ENCODE results near the gene UTS2R.
"Not testable (repeated sequence)": the region's sequence is repeated elsewhere in the genome, so short reads cannot be mapped to it uniquely, and the experiment has no call there.

UTS2R gene

DNA sequence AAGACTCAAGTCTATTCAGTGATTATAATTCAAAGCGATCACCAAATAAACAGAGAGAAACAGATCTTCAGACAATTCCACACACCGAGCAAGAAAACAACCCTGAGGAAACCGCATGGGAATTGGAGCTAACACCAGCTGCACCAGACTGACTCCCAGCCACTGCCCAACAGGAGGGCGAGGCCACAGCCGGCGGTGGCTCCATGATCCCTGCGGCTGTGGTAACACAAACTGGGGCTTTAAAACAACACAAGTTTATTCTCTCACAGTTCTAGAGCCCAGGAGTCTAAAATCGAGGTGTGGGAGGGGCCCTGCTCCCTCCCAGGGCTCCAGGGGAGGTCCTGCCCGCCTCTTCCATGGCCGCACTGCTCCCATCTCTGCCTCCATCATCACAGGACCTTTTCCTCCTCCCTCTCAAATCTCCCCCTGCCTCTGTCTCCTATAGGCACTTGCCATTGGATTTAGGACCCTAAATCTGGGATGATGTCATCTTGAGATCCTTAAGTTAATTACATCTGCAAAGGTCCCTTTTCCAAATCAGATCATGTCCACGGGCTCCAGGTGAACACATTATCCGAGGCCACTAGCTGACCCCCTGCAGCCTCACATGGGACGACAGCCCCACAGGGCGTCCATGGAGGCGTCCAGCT is 36.8 kb downstream of the UTS2R start:
- DNase-seq (ENCODE audit: low read depth), result no peak

DNA sequence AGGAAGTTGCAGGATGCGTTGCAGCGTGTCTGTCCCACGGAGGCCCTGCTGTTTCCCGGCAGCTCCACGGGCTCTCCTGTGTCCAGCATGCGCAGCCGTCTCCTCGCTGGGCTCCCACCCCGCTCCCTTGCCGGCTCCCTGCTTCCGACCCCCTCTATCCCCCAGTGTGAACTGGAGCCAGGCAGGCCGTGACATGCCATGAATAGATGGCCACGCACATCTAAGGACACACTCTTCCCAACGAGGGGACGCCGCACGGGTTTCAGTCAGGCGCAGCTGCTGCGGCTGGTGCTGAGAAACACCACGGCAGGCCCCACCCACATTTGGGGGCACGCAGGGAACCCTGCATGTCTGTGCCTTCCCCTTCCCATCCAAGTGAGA is 37.4 kb downstream of the UTS2R start:
- DNase-seq (ENCODE audit: low read depth), result no peak

DNA sequence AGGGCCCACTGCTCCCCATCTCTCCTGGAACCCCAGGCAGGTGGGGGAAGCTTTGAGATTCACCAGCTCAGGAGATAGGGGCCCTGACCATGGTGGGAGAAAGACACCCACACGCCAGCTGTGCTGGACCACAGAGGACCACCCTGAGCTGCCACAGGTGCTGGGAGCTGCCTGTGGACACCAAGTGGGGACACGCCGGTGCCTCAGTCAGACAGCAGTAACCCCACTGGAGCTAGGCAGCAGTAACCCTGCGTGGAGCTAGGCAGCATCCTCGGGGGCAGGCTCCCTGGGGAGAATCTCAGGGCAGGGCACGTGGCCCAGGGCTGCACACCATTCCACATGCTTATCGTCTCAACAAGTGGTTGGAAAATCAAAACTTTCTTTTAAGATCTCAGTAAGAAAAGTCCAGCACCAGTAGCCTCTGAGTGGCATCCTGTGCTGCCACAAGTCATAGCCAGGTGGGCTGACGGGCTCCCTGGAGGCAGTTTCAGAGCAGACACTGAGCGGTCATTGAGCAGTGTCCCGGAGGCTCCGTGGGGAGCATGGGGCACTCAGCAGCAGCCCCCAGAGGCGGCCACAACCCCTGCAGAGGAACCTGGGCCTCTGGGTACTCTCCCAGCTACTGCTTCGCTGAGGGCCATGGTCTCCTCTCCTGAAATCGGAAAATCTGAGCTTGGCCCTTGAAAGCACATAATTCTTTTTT is 38.6 kb downstream of the UTS2R start:
- no peak for DNase-seq (ENCODE audit: low read depth)

DNA sequence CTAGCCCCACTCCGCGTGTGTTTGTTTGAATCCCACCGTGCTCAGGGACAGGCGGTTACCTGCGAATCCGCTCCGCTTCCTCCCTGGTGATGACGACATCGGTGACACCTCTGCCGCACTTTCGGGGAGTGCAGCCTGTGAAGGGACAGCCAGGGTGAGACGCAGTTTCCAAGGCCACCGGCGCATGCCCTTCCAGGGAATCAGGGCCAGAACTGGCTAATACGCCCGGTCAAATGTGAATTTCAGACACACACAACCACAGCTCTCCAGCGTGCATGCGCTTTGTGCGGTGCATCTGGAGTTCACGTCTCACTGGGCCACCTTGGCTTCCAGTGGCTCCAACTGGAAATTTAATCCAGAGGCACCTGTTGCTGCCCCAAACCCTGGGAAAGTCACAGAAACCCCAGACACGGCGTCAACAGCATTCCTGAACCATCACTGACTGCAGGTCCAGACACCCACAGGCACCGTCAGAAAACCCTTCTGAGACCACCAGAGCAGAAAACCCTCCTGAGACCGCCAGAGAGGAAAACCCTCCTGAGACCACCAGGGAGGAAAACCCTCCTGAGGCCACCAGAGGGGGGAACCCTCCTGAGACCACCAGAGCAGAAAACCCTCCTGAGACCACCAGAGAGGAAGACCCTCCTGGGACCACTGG is 40.0 kb downstream of the UTS2R start:
- DNase-seq (ENCODE audit: low read depth), result no peak

DNA sequence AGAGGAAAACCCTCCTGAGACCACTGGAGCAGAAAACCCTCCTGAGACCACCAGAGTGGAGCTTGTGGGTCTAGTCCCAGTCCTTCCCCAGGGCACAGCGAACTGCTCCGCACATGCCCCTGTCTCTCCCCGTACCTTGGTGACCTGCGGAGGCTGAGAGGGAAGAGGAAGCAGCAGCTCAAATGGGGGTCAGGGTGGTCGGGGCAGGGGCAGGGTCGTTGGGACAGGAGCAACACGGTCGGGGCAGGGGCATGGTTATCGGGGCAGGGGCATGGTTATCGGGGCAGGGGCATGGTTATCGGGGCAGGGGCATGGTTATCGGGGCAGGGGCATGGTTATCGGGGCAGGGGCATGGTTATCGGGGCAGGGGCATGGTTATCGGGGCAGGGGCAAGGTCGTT is 40.5 kb downstream of the UTS2R start:
- DNase-seq (ENCODE audit: low read depth), result not testable (repeated sequence)

DNA sequence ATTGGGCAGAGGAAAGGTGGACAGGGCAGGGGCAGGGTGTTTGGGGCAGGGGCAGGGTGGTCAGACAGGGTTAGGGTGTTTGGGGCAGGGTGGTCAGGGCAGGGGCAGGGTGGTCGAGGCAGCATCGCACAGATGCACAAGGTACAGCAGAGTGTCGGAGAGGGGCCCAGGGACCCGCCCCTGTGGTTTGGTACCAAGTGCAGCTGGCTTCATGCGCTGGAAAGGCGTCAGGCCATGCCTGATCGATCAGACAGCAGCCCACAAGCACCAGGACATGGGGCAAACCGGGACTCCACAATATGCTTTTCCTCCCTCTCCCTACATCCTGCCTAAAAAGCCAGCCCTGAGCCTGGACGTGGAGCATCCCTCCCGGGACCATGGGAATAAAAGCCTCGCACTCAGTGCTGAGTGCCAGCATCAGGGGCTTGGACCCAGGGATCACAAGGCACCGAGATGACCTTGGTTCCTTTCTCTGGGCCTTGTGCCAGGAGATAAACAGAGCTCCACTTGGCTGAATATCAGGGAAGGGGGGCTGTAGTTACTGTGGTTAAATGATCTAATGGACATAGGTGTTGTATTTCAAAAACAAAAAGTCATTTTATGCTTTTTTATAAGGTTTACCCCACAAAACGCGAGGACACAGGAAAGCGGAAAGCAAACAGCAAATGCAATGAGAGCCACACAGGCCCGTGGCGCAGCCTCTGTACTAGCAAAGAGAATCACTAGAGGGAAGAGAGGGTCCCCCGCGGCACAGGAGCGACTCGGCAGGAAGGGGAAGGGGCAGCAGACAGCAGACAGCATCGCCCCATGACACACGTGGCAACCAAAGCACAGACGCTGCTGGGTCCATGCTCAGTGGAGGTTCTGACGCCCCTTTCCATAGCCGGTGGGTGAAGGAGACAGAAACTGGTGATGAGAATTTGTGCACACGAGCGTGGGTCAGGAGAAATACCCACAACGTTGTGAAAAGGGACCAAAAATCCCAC is 41.3 kb downstream of the UTS2R start:
- DNase-seq (ENCODE audit: low read depth), result no peak

DNA sequence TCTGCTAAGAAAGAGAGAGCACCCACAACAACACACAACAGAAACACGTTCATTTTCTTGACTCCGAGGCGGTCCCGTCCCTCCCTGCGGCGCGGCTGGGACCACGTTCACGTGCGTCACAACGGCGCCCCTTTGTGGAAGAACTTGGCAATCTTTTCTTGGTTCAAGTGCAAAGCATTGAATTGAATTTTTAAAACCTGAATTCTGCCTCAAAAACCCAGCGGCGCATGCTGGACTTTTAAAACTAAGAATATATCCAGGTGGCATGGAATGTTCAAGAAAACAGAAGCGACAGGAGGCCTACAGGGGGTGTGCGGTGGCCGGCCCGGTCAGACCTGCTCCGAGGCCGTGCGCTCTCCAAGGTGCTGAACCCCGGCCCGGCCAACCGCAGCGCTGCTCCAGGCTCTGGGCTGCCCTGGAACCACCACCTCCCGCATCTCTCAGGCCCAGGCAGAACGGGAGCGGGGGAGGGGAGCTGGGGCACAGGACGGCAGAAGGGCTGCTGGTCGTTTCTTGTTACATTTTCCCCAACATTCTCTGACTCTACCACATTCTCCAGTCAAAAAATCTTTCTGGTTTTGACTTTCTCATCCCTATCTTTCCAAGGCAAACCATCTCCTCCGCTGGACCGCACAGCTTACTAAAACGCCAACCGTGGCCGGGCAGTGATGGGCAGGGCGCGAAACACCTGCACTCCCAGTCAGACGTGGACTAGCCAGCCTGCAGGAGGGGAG is 43.1 kb downstream of the UTS2R start:
- peak; percentile 64 for DNase-seq (ENCODE audit: low read depth)

DNA sequence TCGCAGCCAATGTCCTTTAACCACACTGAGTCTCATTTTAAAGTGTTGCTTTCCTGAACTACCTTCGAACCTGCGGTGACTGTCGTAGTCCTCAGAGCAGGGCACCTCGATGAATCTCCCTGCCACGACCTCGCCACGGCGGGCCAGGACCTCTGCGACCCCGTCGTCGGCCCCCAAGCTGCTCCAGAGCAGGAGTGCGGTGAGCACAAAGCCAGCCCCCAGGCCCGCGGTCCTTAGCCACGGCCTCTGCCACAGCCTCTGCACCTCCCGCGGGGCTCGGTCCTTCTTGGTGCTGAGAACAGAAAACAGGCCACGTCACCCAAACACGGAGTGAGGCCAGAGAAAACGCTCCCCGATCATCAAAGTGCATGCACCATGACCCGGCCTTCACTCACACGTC is 43.8 kb downstream of the UTS2R start:
- no peak for DNase-seq (ENCODE audit: low read depth)

DNA sequence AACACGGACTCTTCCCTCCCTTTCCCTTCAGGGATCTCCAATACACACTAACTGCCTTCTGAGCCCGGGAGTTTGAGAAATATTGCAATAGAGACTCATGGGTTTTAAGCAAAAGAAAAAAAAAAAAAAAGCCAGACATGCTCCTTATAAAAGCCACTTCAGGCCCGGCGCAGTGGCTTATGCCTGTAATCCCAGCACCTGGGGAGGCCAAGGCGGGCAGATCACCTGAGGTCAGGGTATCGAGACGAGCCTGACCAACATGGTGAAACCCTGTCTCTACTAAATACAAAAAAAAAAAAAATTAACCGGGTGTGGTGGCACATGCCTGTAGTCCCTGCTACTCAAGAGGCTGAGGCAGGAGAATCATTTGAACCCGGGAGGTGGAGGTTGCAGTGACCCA is 44.2 kb downstream of the UTS2R start:
- DNase-seq (ENCODE audit: low read depth), result no peak

DNA sequence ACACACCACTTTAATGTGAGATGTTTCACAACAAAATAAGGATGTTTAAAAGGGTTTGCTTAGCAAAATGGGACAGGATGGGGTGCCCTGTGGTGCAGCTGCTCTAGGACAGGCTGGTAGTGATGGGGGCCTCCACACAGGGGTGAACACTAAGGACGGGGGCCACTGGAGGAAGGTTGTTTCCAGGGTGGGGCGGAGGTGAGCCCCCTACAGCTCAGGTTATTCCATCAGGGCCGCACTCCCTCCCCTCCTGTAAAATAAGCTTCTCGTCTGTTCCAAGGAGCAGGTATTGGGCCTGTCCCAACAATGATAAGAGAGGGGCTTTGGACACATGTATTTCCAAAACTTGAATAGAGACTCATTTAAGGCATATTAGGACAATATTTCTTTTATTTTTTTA is 44.7 kb downstream of the UTS2R start:
- no peak for DNase-seq (ENCODE audit: low read depth)

DNA sequence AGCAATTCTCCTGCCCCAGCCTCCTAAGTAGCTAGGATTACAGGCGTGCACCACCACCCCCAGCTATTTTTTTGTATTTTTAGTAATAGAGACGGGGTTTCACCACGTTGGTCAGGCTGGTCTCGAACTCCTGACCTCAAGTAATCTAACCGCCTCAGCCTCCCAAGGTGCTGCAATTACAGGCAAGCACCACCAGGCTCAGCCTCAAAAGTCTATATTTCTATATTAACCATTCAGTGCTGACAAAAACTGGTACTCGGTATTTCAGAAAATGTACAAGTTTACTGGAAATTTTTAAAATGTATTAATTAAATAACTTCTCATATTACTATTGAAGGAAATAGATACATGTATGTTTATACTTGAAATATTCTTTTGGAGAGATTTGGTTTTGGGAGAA is 45.2 kb downstream of the UTS2R start:
- no peak for DNase-seq (ENCODE audit: low read depth)

DNA sequence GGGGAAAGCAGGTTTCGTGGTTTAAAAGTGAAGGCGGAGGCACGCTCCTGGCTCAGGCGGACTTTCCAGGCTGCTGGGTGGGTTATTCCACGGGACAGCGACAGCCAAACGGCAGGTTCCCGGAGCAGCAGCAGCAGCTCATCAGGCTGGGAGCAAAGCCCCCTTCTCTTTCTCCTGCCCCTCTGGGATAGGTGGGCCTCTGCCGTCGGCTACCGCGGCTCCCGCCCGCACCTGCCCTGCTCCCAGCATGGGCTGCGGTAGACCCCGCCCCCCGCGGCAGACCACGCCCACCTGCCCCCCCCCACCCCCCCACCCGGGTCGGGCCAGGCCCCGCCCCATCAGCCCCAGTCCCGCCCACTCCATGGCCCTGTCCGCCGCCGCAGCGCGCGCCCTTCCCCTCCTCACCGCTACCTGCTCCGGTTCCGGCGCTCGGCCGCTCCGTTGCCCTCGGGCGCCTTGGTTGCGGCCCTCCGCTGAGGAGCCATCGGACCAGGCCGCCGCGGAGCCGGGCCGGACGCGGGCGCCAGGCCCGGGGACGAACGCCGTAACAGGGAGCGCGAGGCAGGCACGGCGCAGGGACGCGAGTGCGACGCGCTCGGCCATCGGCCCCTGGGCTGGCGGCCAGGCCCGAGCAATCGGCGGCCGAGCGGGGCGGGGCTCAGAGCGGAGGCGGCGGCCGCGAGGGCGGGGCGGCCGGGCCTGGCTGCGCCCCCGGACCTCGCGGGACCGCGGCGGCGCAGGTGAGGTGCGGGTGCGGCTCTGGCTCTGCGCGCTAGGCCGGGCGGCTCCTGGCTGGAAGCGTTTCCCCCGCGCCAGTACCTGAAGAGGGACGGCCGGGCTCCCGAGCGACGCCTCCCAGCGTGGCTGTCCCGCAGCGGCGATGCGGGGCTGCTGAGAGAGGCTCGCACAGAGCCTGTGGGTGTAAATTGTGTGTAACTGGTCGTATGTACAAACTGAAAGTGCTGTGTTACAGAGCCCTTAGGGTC is 46.7 kb downstream of the UTS2R start, which contains the start of the genes HEXD and OGFOD3:
TSS of gene HEXD (plus strand) at position 347 of the 986 bp plus-strand sequence. CDS start 1,453 bp downstream, outside the sequence.
TSS of gene OGFOD3 (minus strand) at position 586 of the 986 bp plus-strand sequence. CDS start at position 485, 101 bp downstream.
- peak; percentile 74 for DNase-seq (ENCODE audit: low read depth)

DNA sequence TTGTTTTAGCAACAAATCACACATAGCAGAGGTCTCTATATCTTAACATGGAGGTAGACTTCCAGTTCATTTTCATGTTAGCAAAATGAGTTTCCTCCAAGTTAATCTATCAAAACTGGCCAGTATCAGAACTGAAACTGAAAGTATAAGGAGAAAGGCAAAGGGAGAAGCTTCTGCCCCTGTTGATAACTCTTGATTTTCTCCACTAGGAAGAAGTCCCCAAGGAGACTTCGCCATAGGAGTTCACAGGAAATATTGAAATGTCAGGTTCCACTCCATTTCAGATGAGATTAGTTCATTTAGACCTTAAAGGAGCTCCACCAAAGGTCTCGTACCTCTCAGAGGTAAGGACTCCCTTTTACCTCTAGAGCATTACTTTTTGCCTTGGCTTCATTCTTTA is 48.0 kb downstream of the UTS2R start:
- no peak for DNase-seq (ENCODE audit: low read depth)

DNA sequence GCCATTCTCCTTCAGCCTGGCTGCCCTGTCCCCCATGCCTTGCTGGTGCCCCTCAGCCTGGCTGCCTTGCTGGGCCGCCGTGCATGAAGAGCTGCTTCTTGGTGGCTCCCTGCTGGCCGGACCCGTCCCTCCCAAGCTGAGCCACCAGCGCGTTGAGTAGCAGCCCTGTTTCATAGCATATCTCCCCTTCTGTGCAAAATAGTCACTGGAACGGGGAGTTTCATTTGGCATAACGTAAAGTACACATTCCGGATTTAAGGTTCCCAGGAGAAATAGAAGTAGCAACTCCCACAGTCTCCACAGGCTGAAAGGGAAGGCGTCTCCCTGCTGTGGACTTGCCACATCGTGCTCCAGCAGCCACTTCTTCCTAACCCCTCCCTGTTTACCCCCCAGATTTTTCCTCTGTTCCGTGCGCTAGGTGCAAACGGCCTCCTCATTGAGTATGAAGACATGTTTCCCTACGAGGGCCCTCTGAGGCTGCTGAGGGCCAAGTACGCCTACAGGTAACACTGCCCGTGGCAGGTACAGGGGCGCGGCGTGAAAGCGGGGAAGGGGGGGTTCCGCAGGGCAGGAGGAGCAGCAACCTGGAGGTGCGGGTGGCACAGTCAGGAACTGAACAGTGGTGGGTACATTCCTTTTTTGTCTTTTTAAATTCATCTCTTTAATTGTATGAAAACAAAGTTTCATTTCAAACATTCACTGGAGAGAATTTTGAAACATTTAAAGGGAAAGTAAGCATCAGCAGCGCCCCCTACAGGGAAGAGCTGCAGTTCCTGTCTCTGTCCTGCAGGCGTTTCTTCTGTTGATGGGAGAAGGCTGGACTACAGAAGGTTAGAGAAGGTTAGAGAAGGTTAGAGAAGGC is 52.7 kb downstream of the UTS2R start:
- no peak for DNase-seq (ENCODE audit: low read depth)

DNA sequence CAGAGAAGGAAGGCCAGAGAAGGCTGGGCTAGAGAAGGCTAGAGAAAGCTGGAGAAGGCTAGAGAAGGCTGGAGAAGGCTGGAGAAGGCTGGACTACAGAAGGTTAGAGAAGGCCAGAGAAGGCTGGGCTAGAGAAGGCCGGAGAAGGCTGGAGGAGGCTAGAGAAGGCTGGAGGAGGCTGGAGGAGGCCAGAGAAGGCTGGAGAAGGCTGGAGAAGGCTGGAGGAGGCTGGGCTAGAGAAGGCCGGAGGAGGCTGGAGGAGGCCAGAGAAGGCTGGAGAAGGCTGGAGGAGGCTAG is 53.2 kb downstream of the UTS2R start:
- DNase-seq (ENCODE audit: low read depth), result no peak

Measured in activated T-cell treated with anti-CD3 and anti-CD28 coated beads for 24 hours (primary cell).